ENCODE measurements around the gene PHF14. TPM values are rescaled to one million over a fixed set of nuclear protein-coding genes. Genes with fewer than 3 reads are reported as not detected.
"Not testable (repeated sequence)": the region's sequence is repeated elsewhere in the genome, so short reads cannot be mapped to it uniquely, and the experiment has no call there.

The PHF14 gene
- total and polyA plus RNA-seq, 4 donors = 57.5 to 119 (median 72.3) TPM

- no peaks in the 10 kb centered on the region for H3K9me3 ChIP-seq (ENCODE audit: control insufficient read depth, insufficient read depth, low read length)
- no peaks in the 10 kb centered on the region for H3K27me3 ChIP-seq (ENCODE audit: control insufficient read depth, insufficient read depth, low read length)
- peaks cover 5% of the 10 kb centered on the region for H3K4me1 ChIP-seq (ENCODE audit: control insufficient read depth, insufficient read depth, low read length)
- DNase-seq (ENCODE audit: low read depth in 4 of 6, low spot score in 6 of 6) = no peak
- H3K36me3 ChIP-seq (ENCODE audit: control insufficient read depth, insufficient read depth, low read length) = no peaks in the 10 kb centered on the region
- no peak overlapping the region for H3K4me3 ChIP-seq (ENCODE audit: low read depth, low read length)
- no peak overlapping the region for H3K27ac ChIP-seq (ENCODE audit: low read depth, low read length)
- WGBS (ENCODE audit: insufficient coverage) = no CpG with 5 or more reads among the region's 5 CpGs
These were observed 1.5 kb upstream of the PHF14 start for GRCh38 chr7:10972174-10972573.

- Histone ChIP-seq H3K4me1 (ENCODE audit: control insufficient read depth, insufficient read depth, low read length) (peaks cover 5% of the 10 kb centered on the region), H3K9me3 (ENCODE audit: control insufficient read depth, insufficient read depth, low read length) (no peaks in the 10 kb centered on the region), H3K36me3 (ENCODE audit: control insufficient read depth, insufficient read depth, low read length) (peaks cover 2% of the 10 kb centered on the region), H3K27ac (ENCODE audit: low read depth, low read length) (peak overlapping the region; percentile 87), H3K4me3 (ENCODE audit: low read depth, low read length) (peak overlapping the region; percentile 65), H3K27me3 (ENCODE audit: control insufficient read depth, insufficient read depth, low read length) (no peaks in the 10 kb centered on the region)
- under 1% methylated on average over 39 of the region's 47 CpGs for WGBS (ENCODE audit: insufficient coverage)
- DNase-seq (ENCODE audit: low read depth in 4 of 6, low spot score in 6 of 6) = peak in 5 of 6 donors; percentile 2 to 76 (median 15)
These were observed 555 bp downstream of the PHF14 start for GRCh38 chr7:10973942-10974911.

- WGBS (ENCODE audit: insufficient coverage) = 100% methylated on average over 1 of the region's 4 CpGs
- Histone ChIP-seq H3K4me3 (ENCODE audit: low read depth, low read length) (no peak overlapping the region), H3K4me1 (ENCODE audit: control insufficient read depth, insufficient read depth, low read length) (peaks cover 5% of the 10 kb centered on the region), H3K27me3 (ENCODE audit: control insufficient read depth, insufficient read depth, low read length) (no peaks in the 10 kb centered on the region), H3K27ac (ENCODE audit: low read depth, low read length) (no peak overlapping the region), H3K9me3 (ENCODE audit: control insufficient read depth, insufficient read depth, low read length) (no peaks in the 10 kb centered on the region), H3K36me3 (ENCODE audit: control insufficient read depth, insufficient read depth, low read length) (peaks cover 2% of the 10 kb centered on the region)
- DNase-seq (ENCODE audit: low read depth in 4 of 6, low spot score in 6 of 6) = no peak
These were observed 3.4 kb downstream of the PHF14 start for GRCh38 chr7:10977113-10977512.

- H3K4me1 ChIP-seq (ENCODE audit: control insufficient read depth, insufficient read depth, low read length) = no peaks in the 10 kb centered on the region
- peaks cover 9% of the 10 kb centered on the region for H3K36me3 ChIP-seq (ENCODE audit: control insufficient read depth, insufficient read depth, low read length)
- no peak for DNase-seq (ENCODE audit: low read depth in 4 of 6, low spot score in 6 of 6)
- H3K4me3 ChIP-seq (ENCODE audit: low read depth, low read length) = no peak overlapping the region
- H3K27me3 ChIP-seq (ENCODE audit: control insufficient read depth, insufficient read depth, low read length) = no peaks in the 10 kb centered on the region
- H3K27ac ChIP-seq (ENCODE audit: low read depth, low read length) = no peak overlapping the region
- no CpG with 5 or more reads among the region's 3 CpGs for WGBS (ENCODE audit: insufficient coverage)
- H3K9me3 ChIP-seq (ENCODE audit: control insufficient read depth, insufficient read depth, low read length) = no peaks in the 10 kb centered on the region
These were observed 7.6 kb downstream of the PHF14 start for GRCh38 chr7:10981317-10981716.

- WGBS (ENCODE audit: insufficient coverage) = 90% methylated on average over 3 of the region's 6 CpGs
These were observed 17.1 kb downstream of the PHF14 start for GRCh38 chr7:10990748-10991147.

GRCh38 chr7:10995482-10996166 is 22.0 kb downstream of the PHF14 start:
- not testable (repeated sequence) for H3K9me3 ChIP-seq (ENCODE audit: control insufficient read depth, insufficient read depth, low read length)
- 97% methylated on average over 29 of the region's 34 CpGs for whole genome bisulfite sequencing (ENCODE audit: insufficient coverage)

More at GRCh38 chr7:10990748-10991147, 17.1 kb downstream of the PHF14 start:
- not testable (repeated sequence) for DNase-seq (ENCODE audit: low read depth in 4 of 6, low spot score in 6 of 6); H3K4me3 ChIP-seq (ENCODE audit: low read depth, low read length); H3K27ac ChIP-seq (ENCODE audit: low read depth, low read length); H3K9me3 ChIP-seq (ENCODE audit: control insufficient read depth, insufficient read depth, low read length); H3K27me3 ChIP-seq (ENCODE audit: control insufficient read depth, insufficient read depth, low read length); H3K4me1 ChIP-seq (ENCODE audit: control insufficient read depth, insufficient read depth, low read length)
- H3K36me3 ChIP-seq (ENCODE audit: control insufficient read depth, insufficient read depth, low read length) = peaks cover 19% of the 10 kb centered on the region

GRCh38 chr7:10998996-10999757 is 25.5 kb downstream of the PHF14 start:
- no peak overlapping the region for H3K27ac ChIP-seq (ENCODE audit: low read depth, low read length)
- peaks cover 3% of the 10 kb centered on the region for H3K9me3 ChIP-seq (ENCODE audit: control insufficient read depth, insufficient read depth, low read length)
- peaks cover 10% of the 10 kb centered on the region for H3K36me3 ChIP-seq (ENCODE audit: control insufficient read depth, insufficient read depth, low read length)
- WGBS (ENCODE audit: insufficient coverage) = 83% methylated on average over 1 of the region's 4 CpGs
- H3K4me1 ChIP-seq (ENCODE audit: control insufficient read depth, insufficient read depth, low read length) = no peaks in the 10 kb centered on the region
- no peak for DNase-seq (ENCODE audit: low read depth in 4 of 6, low spot score in 6 of 6)
- no peak overlapping the region for H3K4me3 ChIP-seq (ENCODE audit: low read depth, low read length)
- no peaks in the 10 kb centered on the region for H3K27me3 ChIP-seq (ENCODE audit: control insufficient read depth, insufficient read depth, low read length)

More at GRCh38 chr7:10995482-10996166, 22.0 kb downstream of the PHF14 start:
- DNase-seq (ENCODE audit: low read depth in 4 of 6, low spot score in 6 of 6); H3K27ac ChIP-seq (ENCODE audit: low read depth, low read length); H3K27me3 ChIP-seq (ENCODE audit: control insufficient read depth, insufficient read depth, low read length); H3K4me3 ChIP-seq (ENCODE audit: low read depth, low read length); H3K4me1 ChIP-seq (ENCODE audit: control insufficient read depth, insufficient read depth, low read length): not testable (repeated sequence)
- peaks cover 22% of the 10 kb centered on the region for H3K36me3 ChIP-seq (ENCODE audit: control insufficient read depth, insufficient read depth, low read length)

GRCh38 chr7:11005202-11005601 is 31.5 kb downstream of the PHF14 start:
- H3K27me3 ChIP-seq (ENCODE audit: control insufficient read depth, insufficient read depth, low read length) = no peaks in the 10 kb centered on the region
- H3K9me3 ChIP-seq (ENCODE audit: control insufficient read depth, insufficient read depth, low read length) = no peaks in the 10 kb centered on the region
- H3K4me1 ChIP-seq (ENCODE audit: control insufficient read depth, insufficient read depth, low read length) = no peaks in the 10 kb centered on the region
- H3K4me3 ChIP-seq (ENCODE audit: low read depth, low read length) = no peak overlapping the region
- H3K36me3 ChIP-seq (ENCODE audit: control insufficient read depth, insufficient read depth, low read length) = peaks cover 2% of the 10 kb centered on the region
- no peak overlapping the region for H3K27ac ChIP-seq (ENCODE audit: low read depth, low read length)
- DNase-seq (ENCODE audit: low read depth in 4 of 6, low spot score in 6 of 6) = no peak

GRCh38 chr7:11006291-11006690 is 32.6 kb downstream of the PHF14 start:
- no CpG with 5 or more reads among the region's 3 CpGs for WGBS (ENCODE audit: insufficient coverage)
- DNase-seq (ENCODE audit: low read depth in 4 of 6, low spot score in 6 of 6) = no peak
- no peaks in the 10 kb centered on the region for H3K9me3 ChIP-seq (ENCODE audit: control insufficient read depth, insufficient read depth, low read length)
- H3K4me3 ChIP-seq (ENCODE audit: low read depth, low read length) = no peak overlapping the region
- H3K4me1 ChIP-seq (ENCODE audit: control insufficient read depth, insufficient read depth, low read length) = no peaks in the 10 kb centered on the region
- no peak overlapping the region for H3K27ac ChIP-seq (ENCODE audit: low read depth, low read length)
- H3K27me3 ChIP-seq (ENCODE audit: control insufficient read depth, insufficient read depth, low read length) = no peaks in the 10 kb centered on the region
- peaks cover 2% of the 10 kb centered on the region for H3K36me3 ChIP-seq (ENCODE audit: control insufficient read depth, insufficient read depth, low read length)
